Spleen (tissue), 7 donors: ENCODE measurements around the gene IQGAP2.

Experiments used
- POLR2A ChIP-seq, 3 donors: fragments of 450-650 bp; IDR thresholded peaks; one replicate each; pipeline ENCODE4 v1.5.1; 2017; ENCODE audit warnings: antibody characterized with exemption in 3 of 3, mild to moderate bottlenecking in 1 of 3
- TF ChIP-seq, protein P1 (sequence below), 11 experiments: fragments of 200-600 bp in 7 of 11; fragments of 450-650 bp in 4 of 11; sonication (generic) in 4 of 11; IDR thresholded peaks in 8 of 11; conservative IDR thresholded peaks in 3 of 11; 1 replicate in 7 of 11; 2 replicates in 4 of 11; pipeline versions ENCODE4 v1.4.0 to v1.8.0; 2016 to 2021; ENCODE audit warnings: antibody characterized with exemption in 11 of 11, inconsistent platforms in 4 of 11, mild to moderate bottlenecking in 1 of 11
- donor health status: DM: no; HTN: no; CAD: no; lungs with moderate emphysema.
- donor health status: DM: no; HTN: no; CAD: no.
- donor health status: DM: no; HTN: no; CAD: no.

GRCh38 chr5:76688212-76688611, 285.1 kb downstream of the IQGAP2 start:
- TF ChIP-seq POLR2A (IDR thresholded peaks at IDR 0.05), result no peak
- TF ChIP-seq, protein P1, sequence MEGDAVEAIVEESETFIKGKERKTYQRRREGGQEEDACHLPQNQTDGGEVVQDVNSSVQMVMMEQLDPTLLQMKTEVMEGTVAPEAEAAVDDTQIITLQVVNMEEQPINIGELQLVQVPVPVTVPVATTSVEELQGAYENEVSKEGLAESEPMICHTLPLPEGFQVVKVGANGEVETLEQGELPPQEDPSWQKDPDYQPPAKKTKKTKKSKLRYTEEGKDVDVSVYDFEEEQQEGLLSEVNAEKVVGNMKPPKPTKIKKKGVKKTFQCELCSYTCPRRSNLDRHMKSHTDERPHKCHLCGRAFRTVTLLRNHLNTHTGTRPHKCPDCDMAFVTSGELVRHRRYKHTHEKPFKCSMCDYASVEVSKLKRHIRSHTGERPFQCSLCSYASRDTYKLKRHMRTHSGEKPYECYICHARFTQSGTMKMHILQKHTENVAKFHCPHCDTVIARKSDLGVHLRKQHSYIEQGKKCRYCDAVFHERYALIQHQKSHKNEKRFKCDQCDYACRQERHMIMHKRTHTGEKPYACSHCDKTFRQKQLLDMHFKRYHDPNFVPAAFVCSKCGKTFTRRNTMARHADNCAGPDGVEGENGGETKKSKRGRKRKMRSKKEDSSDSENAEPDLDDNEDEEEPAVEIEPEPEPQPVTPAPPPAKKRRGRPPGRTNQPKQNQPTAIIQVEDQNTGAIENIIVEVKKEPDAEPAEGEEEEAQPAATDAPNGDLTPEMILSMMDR (IDR thresholded peaks at IDR 0.05 in 8 of 11, conservative IDR thresholded peaks at IDR 0.05 in 3 of 11), result no peak
